GM23248 (cell line): Measurements from ENCODE around the gene AOPEP. TPM values are rescaled to one million over a fixed set of nuclear protein-coding genes. Genes with fewer than 3 reads are reported as not detected.
A peak's percentile ranks its signal among the peaks of the same experiment; 100 is the strongest.

Source experiments
- DNase-seq: peaks from one replicate; pipeline ENCODE4 v3.0.0-alpha.2; 2015
- H2AFZ ChIP-seq: fragments of 200-600 bp; sonication (generic); 2 replicates; pipeline ENCODE4 v1.6.1; 2016; ENCODE audit warnings: antibody characterized with exemption
- H3F3A ChIP-seq: fragments of 200-600 bp; sonication (generic); 2 replicates; pipeline ENCODE4 v1.6.1; 2016; ENCODE audit warnings: mild to moderate bottlenecking, antibody characterized with exemption, mixed run types; ENCODE audit not compliant: insufficient read depth
- H3K27ac ChIP-seq: fragments of 200-600 bp; sonication (generic); 2 replicates; pipeline ENCODE4 v1.5.1; 2016; ENCODE audit warnings: mild to moderate bottlenecking
- H3K27me3 ChIP-seq: fragments of 200-600 bp; sonication (generic); replicated peaks from 2 replicates; pipeline ENCODE4 v1.6.1; 2016; ENCODE audit warnings: mild to moderate bottlenecking; ENCODE audit not compliant: insufficient read depth
- H3K36me3 ChIP-seq: fragments of 200-600 bp; sonication (generic); 2 replicates; pipeline ENCODE4 v1.6.1; 2016; ENCODE audit warnings: low read depth, mild to moderate bottlenecking
- H3K4me1 ChIP-seq: fragments of 200-600 bp; sonication (generic); 2 replicates; pipeline ENCODE4 v1.6.1; 2016; ENCODE audit warnings: mild to moderate bottlenecking; ENCODE audit not compliant: insufficient read depth
- H3K4me2 ChIP-seq: fragments of 200-600 bp; sonication (generic); one replicate; pipeline ENCODE4 v1.6.1; 2016; ENCODE audit warnings: mild to moderate bottlenecking; ENCODE audit not compliant: unreplicated experiment
- H3K4me3 ChIP-seq: fragments of 200-600 bp; sonication (generic); 2 replicates; pipeline ENCODE4 v1.5.1; 2016; ENCODE audit warnings: mild to moderate bottlenecking
- H3K79me2 ChIP-seq: fragments of 200-600 bp; sonication (generic); 2 replicates; pipeline ENCODE4 v1.6.1; 2016; ENCODE audit warnings: mild to moderate bottlenecking; ENCODE audit not compliant: insufficient read depth
- H3K9ac ChIP-seq: fragments of 200-600 bp; sonication (generic); 2 replicates; pipeline ENCODE4 v1.6.1; 2016; ENCODE audit warnings: mild to moderate bottlenecking
- H3K9me2 ChIP-seq: fragments of 200-600 bp; sonication (generic); 2 replicates; pipeline ENCODE4 v1.6.1; 2016; ENCODE audit warnings: mixed run types, mild to moderate bottlenecking, moderate library complexity; ENCODE audit not compliant: insufficient read depth
- H3K9me3 ChIP-seq: fragments of 200-600 bp; sonication (generic); one replicate; pipeline ENCODE4 v1.6.1; 2017; ENCODE audit warnings: low read depth
- H4K20me1 ChIP-seq: fragments of 200-600 bp; sonication (generic); 2 replicates; pipeline ENCODE4 v1.6.0; 2016; ENCODE audit not compliant: insufficient read depth
- EZH2 ChIP-seq: fragments of 200-600 bp; sonication (generic); IDR thresholded peaks from 2 replicates; pipeline ENCODE4 v1.6.1; 2018; ENCODE audit warnings: antibody characterized with exemption, mild to moderate bottlenecking; ENCODE audit not compliant: insufficient read depth, poor library complexity, severe bottlenecking
- EZH2phosphoT487 ChIP-seq: fragments of 200-600 bp; sonication (generic); IDR thresholded peaks from 2 replicates; pipeline ENCODE4 v1.6.1; 2018; ENCODE audit warnings: antibody characterized with exemption, moderate library complexity, mild to moderate bottlenecking, low read depth; ENCODE audit not compliant: insufficient read depth
- WGBS, 2 experiments: methylation state at CpG; one replicate each; pipeline ENCODE4 v1.1.6; 2015 to 2017; ENCODE audit warnings: low lambda C conversion rate in 2 of 2, low coverage in 1 of 2; ENCODE audit errors: missing lambda C conversion rate in 2 of 2; 5-methylcytosine and 5-hydroxymethylcytosine counted together
- in situ Hi-C: fragments of 300-500 bp; cut with MboI; formaldehyde crosslinking; loops from 2 replicates; pipeline ENCODE4 v1.15.0; 2020
- polyA plus RNA-seq: library from polyadenylated mRNA; unstranded; fragments of >200 nt; fragmentation: Nextera tagmentation; extraction: Ambion mirVana; gene quantifications from 2 replicates; pipeline ENCODE4 v1.2.1, GENCODE V29; 2016
- total RNA-seq: library from RNA; depleted of rRNA; stranded (reverse); fragments of >200 nt; shearing (Covaris generic); gene quantifications from 2 replicates; pipeline ENCODE4 v1.2.3, GENCODE V29; 2014

The AOPEP gene
- total and polyA plus RNA-seq, 2 experiments from 2014 or later, result 90.0 to 120 TPM

DNA sequence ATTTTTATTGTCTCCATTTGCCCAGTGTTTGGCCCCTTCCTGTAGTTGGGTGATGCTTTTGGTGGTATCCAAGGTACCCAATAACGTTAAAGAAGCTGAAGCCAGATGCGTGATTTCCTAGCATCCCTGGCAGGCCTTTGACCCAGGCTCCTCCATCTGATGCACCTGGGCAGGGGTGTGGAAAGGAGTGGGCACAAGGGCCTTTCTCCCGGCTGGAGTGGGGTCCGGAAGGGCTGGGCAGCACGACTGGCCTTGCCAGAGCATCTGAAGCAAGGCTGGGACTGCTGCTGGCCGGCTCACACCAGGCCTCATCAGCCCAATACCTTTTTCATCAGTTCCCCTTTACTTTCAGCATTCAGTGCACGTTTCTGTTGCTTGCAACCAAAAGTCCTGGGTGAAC is 370.8 kb downstream of the AOPEP start:
- WGBS, 2 experiments, result 91 to 92% methylated on average over 7 of the region's 7 CpGs
- in situ Hi-C loops, result no loop called here
- Histone ChIP-seq H2AFZ (no peak overlapping the region), H4K20me1 (no peaks in the 10 kb centered on the region), H3K27me3 (no peaks in the 10 kb centered on the region), H3K4me3 (no peak overlapping the region), H3K9me3 (no peaks in the 10 kb centered on the region), H3K9ac (no peak overlapping the region), H3K36me3 (no peaks in the 10 kb centered on the region; the same call in 1 of the 2 replicates), H3K4me1 (peaks cover 25% of the 10 kb centered on the region), H3K79me2 (0 out of 2 replicates have a peak, but pooled peaks cover 10% of the 10 kb centered on the region), H3F3A (peaks cover 33% of the 10 kb centered on the region), H3K4me2 (no peak overlapping the region), H3K27ac (no peak overlapping the region), H3K9me2 (no peaks in the 10 kb centered on the region)
- DNase-seq, result no peak
- TF ChIP-seq EZH2phosphoT487, result no peak
- TF ChIP-seq EZH2, result no peak

GRCh38 chr9:95098391-95098921 is 372.0 kb downstream of the AOPEP start:
- no peaks in the 10 kb centered on the region for H3K27me3 ChIP-seq
- no peaks in the 10 kb centered on the region for H3K9me3 ChIP-seq
- no peak overlapping the region for H3K4me2 ChIP-seq
- H3K9ac ChIP-seq, result no peak overlapping the region
- no peaks in the 10 kb centered on the region for H3K9me2 ChIP-seq
- TF ChIP-seq EZH2 (no peak), EZH2phosphoT487 (no peak)
- H3K79me2 ChIP-seq, result 0 out of 2 replicates have a peak, but pooled peaks cover 8% of the 10 kb centered on the region
- whole genome bisulfite sequencing, 2 experiments, result 95 to 96% methylated on average over 12 of the region's 12 CpGs
- in situ Hi-C loops, result no loop called here
- no peaks in the 10 kb centered on the region for H4K20me1 ChIP-seq
- peaks cover 21% of the 10 kb centered on the region for H3F3A ChIP-seq
- no peak overlapping the region for H2AFZ ChIP-seq
- H3K27ac ChIP-seq, result no peak overlapping the region
- no peaks in the 10 kb centered on the region; the same call in 1 of the 2 replicates for H3K36me3 ChIP-seq
- DNase-seq, result no peak
- H3K4me1 ChIP-seq, result peaks cover 15% of the 10 kb centered on the region
- H3K4me3 ChIP-seq, result no peak overlapping the region

- H3K4me1 ChIP-seq, result peaks cover 15% of the 10 kb centered on the region
- 0 out of 2 replicates have a peak overlapping the region, but pooled peaks have one; percentile 19 for H3K27ac ChIP-seq
- 93% methylated on average over 16 to 24 of the region's 24 CpGs for WGBS, 2 experiments
- H3K79me2 ChIP-seq, result 0 out of 2 replicates have a peak, but pooled peaks cover 5% of the 10 kb centered on the region
- no peaks in the 10 kb centered on the region for H3K9me3 ChIP-seq
- no peaks in the 10 kb centered on the region; the same call in 1 of the 2 replicates for H3K36me3 ChIP-seq
- peaks cover 13% of the 10 kb centered on the region for H3F3A ChIP-seq
- H3K9me2 ChIP-seq, result no peaks in the 10 kb centered on the region
- H3K9ac ChIP-seq, result no peak overlapping the region
- H3K27me3 ChIP-seq, result no peaks in the 10 kb centered on the region
- no peak overlapping the region for H3K4me3 ChIP-seq
- in situ Hi-C loops, result no loop called here
- TF ChIP-seq EZH2phosphoT487 (no peak), EZH2 (no peak)
- no peak for DNase-seq
- H4K20me1 ChIP-seq, result no peaks in the 10 kb centered on the region
- no peak overlapping the region for H2AFZ ChIP-seq
- no peak overlapping the region for H3K4me2 ChIP-seq
These were observed 373.0 kb downstream of the AOPEP start for GRCh38 chr9:95099321-95100070.

GRCh38 chr9:95100071-95100627 is 373.6 kb downstream of the AOPEP start:
- TF ChIP-seq EZH2 (no peak), EZH2phosphoT487 (no peak)
- Histone ChIP-seq H3K9me3 (no peaks in the 10 kb centered on the region), H3K4me2 (peak overlapping the region; percentile 26), H3K36me3 (no peaks in the 10 kb centered on the region; the same call in 1 of the 2 replicates), H3K79me2 (no peaks in the 10 kb centered on the region), H4K20me1 (no peaks in the 10 kb centered on the region), H3K4me3 (no peak overlapping the region), H3F3A (peaks cover 9% of the 10 kb centered on the region), H3K27ac (0 out of 2 replicates have a peak overlapping the region, but pooled peaks have one; percentile 19), H2AFZ (no peak overlapping the region), H3K4me1 (peaks cover 15% of the 10 kb centered on the region), H3K9me2 (no peaks in the 10 kb centered on the region), H3K9ac (no peak overlapping the region), H3K27me3 (no peaks in the 10 kb centered on the region)
- DNase-seq, result peak; percentile 62
- in situ Hi-C loops, result no loop called here
- 80% methylated on average over 4 of the region's 4 CpGs for WGBS, 2 experiments
